ENCODE data around the gene ILRUN. TPM values are rescaled to one million over a fixed set of nuclear protein-coding genes. Genes with fewer than 3 reads are reported as not detected.
"Not testable (repeated sequence)": the region's sequence is repeated elsewhere in the genome, so short reads cannot be mapped to it uniquely, and the experiment has no call there.

ILRUN gene
- total RNA-seq (10 to 100 TPM; 49.4 to 75.5 (median 64.2) TPM), polyA plus RNA-seq (10 to 100 TPM; 14.6 to 44.3 (median 19.2) TPM)
- long read RNA-seq, donor 1, full-length matches to known transcripts, result 7 of 26 reads
- long read RNA-seq, donor 1, partial matches to known transcripts, result 19 of 26 reads
- long read RNA-seq, donor 1, other reads (novel, unspliced or antisense), result 0 of 26 reads
- long read RNA-seq, donor 2, full-length matches to known transcripts, result 2 of 8 reads
- long read RNA-seq, donor 2, partial matches to known transcripts, result 6 of 8 reads
- long read RNA-seq, donor 2, other reads (novel, unspliced or antisense), result 0 of 8 reads

- no peaks in the 10 kb centered on the region for H3K36me3 ChIP-seq
- H3K9me3 ChIP-seq, result no peaks in the 10 kb centered on the region
- H3K27me3 ChIP-seq (replicated peaks in 1 of 7), result no peaks in the 10 kb centered on the region
- intact Hi-C loops (cut with DNase I; ENCODE audit: low total_unique reads), result no loop called here
- TF ChIP-seq POLR2AphosphoS5 (IDR thresholded peaks at IDR 0.05) (peak; percentile 94 to 97 (median 94)), POLR2A (IDR thresholded peaks at IDR 0.05) (peak in 1 of 3 donors; percentile 50), CTCF (IDR thresholded peaks at IDR 0.05 in 8 of 11, conservative IDR thresholded peaks at IDR 0.05 in 3 of 11) (peak in 2 of 11 experiments; percentile 19 to 21)
- peak within 1 kb of the TSS; percentile 94 to 96 (median 95) for H3K27ac ChIP-seq
- H3K4me3 ChIP-seq, result peak within 1 kb of the TSS; percentile 55 to 93 (median 87)
- DNase-seq, result peak; percentile 98
- peaks cover 24 to 53% (median 48%) of the 10 kb centered on the region in 6 donors for H3K4me1 ChIP-seq
- 4 to 7% (median 4%) methylated on average over 18 to 49 of the region's 49 CpGs for WGBS, 5 donors
Measured at GRCh38 chr6:34696739-34697543, at the start of gene ILRUN. Gene ILRUN, minus strand, starts transcription at chr6:34696767. Its CDS starts 164 bp downstream, at chr6:34696603.

- Histone ChIP-seq H3K36me3 (no peaks in the 10 kb centered on the region), H3K27ac (no peak overlapping the region), H3K4me1 (no peaks in the 10 kb centered on the region), H3K4me3 (no peak overlapping the region), H3K9me3 (no peaks in the 10 kb centered on the region), H3K27me3 (replicated peaks in 1 of 7) (no peaks in the 10 kb centered on the region)
- TF ChIP-seq POLR2AphosphoS5 (IDR thresholded peaks at IDR 0.05), result no peak
- TF ChIP-seq POLR2A (IDR thresholded peaks at IDR 0.05), result no peak
- no peak for TF ChIP-seq CTCF (IDR thresholded peaks at IDR 0.05 in 8 of 11, conservative IDR thresholded peaks at IDR 0.05 in 3 of 11)
- DNase-seq, result no peak
- intact Hi-C loops (cut with DNase I; ENCODE audit: low total_unique reads), result no loop called here
- 87 to 91% (median 89%) methylated on average over 10 of the region's 10 CpGs for WGBS, 5 donors
Measured at GRCh38 chr6:34745277-34746103, 48.9 kb upstream of the ILRUN start.

- H3K27ac ChIP-seq; DNase-seq; H3K4me1 ChIP-seq; H3K27me3 ChIP-seq (replicated peaks in 1 of 7); intact Hi-C loops (cut with DNase I; ENCODE audit: low total_unique reads); H3K4me3 ChIP-seq; H3K36me3 ChIP-seq; H3K9me3 ChIP-seq: not testable (repeated sequence)
- 92 to 97% (median 94%) methylated on average over 10 of the region's 10 CpGs for WGBS, 5 donors
Measured at GRCh38 chr6:34744294-34744647, 47.7 kb upstream of the ILRUN start.

- intact Hi-C loops (cut with DNase I; ENCODE audit: low total_unique reads), result no loop called here
- WGBS, 5 donors, result 86 to 93% (median 89%) methylated on average over 7 of the region's 7 CpGs
- H3K9me3 ChIP-seq, result no peaks in the 10 kb centered on the region
Measured at GRCh38 chr6:34743625-34744293, 47.2 kb upstream of the ILRUN start.

More at GRCh38 chr6:34743625-34744293, 47.2 kb upstream of the ILRUN start:
- no peaks in the 10 kb centered on the region for H3K36me3 ChIP-seq
- no peak overlapping the region for H3K27ac ChIP-seq
- no peaks in the 10 kb centered on the region for H3K27me3 ChIP-seq (replicated peaks in 1 of 7)
- DNase-seq, result no peak
- H3K4me3 ChIP-seq, result no peak overlapping the region
- H3K4me1 ChIP-seq, result no peaks in the 10 kb centered on the region
- TF ChIP-seq CTCF (IDR thresholded peaks at IDR 0.05 in 8 of 11, conservative IDR thresholded peaks at IDR 0.05 in 3 of 11) (no peak), POLR2AphosphoS5 (IDR thresholded peaks at IDR 0.05) (no peak), POLR2A (IDR thresholded peaks at IDR 0.05) (no peak)

Data from spleen (tissue), 13 donors.